ENCODE results near the gene RSU1. TPM values are rescaled to one million over a fixed set of nuclear protein-coding genes. Genes with fewer than 3 reads are reported as not detected.

The RSU1 gene
- total RNA-seq, 2 experiments from 2014 or later = 42.4 to 47.5 TPM

DNA sequence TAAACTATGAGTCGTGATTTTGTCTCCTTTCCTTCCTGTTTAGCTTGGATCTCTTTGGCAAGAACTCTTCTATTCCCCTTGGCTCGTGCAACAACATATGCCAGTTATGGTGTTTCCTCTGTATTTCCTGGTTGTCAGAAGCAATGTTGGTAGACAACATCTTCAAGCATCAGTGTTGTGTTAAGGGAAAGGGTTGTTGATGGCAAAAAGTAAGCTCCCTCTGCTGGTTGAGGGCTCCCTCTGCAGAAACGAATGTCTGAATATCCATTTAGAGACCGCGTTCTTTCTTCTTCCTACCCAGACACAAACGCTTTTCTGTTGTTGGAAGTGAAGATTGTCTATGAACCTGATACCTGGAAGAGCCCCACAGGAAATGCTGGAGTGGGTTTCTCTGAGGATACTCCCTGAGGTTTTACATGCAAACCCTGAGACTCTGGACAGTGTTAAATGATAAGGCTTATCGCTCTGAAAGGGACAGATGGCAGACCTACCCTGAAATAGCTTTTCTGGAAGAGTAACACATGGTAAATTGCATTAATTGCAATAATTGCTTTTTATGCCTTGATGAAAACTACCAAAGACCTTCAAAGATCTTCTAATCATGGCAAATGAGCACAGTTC lies 272.0 kb downstream of the RSU1 start:
- H3K27me3 Mint-ChIP-seq = peaks cover 14% of the 10 kb centered on the region
- DNase-seq (peak; percentile 21), ATAC-seq (no peak)
- H3K4me3 Mint-ChIP-seq = no peak overlapping the region
- ChIA-PET POLR2A (no interaction called here), CTCF (interaction anchor here (0.6 to 1.9 kb wide), 10 partner anchors 9 to 643 kb away, joined by 3 to 10 read pairs (median 4); no protein-coding TSS in a partner anchor)
- H3K9me3 Mint-ChIP-seq = no peaks in the 10 kb centered on the region
- H3K36me3 Mint-ChIP-seq (ENCODE audit: low read depth) = no peaks in the 10 kb centered on the region
- H3K4me1 Mint-ChIP-seq (ENCODE audit: low read depth) = no peaks in the 10 kb centered on the region
- no peak overlapping the region for H3K27ac Mint-ChIP-seq
- peak; percentile 54 for TF ChIP-seq CTCF (IDR thresholded peaks at IDR 0.05)
- intact Hi-C loops (cut with micrococcal nuclease) = loop anchor here (5.0 kb wide), 1 partner anchor 643 kb away; no protein-coding TSS in a partner anchor

GRCh38 chr10:16544591-16544990 lies 272.6 kb downstream of the RSU1 start:
- intact Hi-C loops (cut with micrococcal nuclease) = no loop called here
- no peak overlapping the region for H3K4me3 Mint-ChIP-seq
- DNase-seq (no peak), ATAC-seq (no peak)
- peaks cover 19% of the 10 kb centered on the region for H3K27me3 Mint-ChIP-seq
- POLR2A ChIA-PET = no interaction called here
- CTCF ChIA-PET = interaction anchor here (0.6 to 1.9 kb wide), 10 partner anchors 8 to 642 kb away, joined by 3 to 10 read pairs (median 4); no protein-coding TSS in a partner anchor
- H3K9me3 Mint-ChIP-seq = no peaks in the 10 kb centered on the region
- no peak overlapping the region for H3K27ac Mint-ChIP-seq
- no peaks in the 10 kb centered on the region for H3K4me1 Mint-ChIP-seq (ENCODE audit: low read depth)
- no peaks in the 10 kb centered on the region for H3K36me3 Mint-ChIP-seq (ENCODE audit: low read depth)
- TF ChIP-seq CTCF (IDR thresholded peaks at IDR 0.05) = no peak

DNA sequence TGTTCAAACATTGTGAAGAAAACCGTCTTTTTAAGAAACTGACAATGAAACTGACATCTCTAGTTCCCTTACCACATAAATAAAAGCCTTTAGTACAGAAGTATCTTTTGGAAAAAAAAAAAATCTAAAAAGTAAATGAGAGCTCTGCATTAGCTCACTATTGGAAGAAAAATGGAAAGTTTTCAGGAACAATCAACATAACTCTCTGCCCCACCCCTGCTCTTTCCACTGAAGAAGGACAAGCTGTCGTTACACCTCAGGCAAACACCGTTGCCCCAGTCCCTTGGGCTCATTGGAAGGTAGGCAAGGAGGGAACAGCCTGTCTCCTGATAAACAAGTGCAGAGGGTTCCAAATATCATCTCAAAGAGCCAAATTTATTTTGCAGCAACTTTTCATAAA lies 273.1 kb downstream of the RSU1 start:
- no peaks in the 10 kb centered on the region for H3K36me3 Mint-ChIP-seq (ENCODE audit: low read depth)
- no peak overlapping the region for H3K4me3 Mint-ChIP-seq

More for the DNA sequence above, 273.1 kb downstream of the RSU1 start:
- Mint-ChIP-seq H3K9me3 (no peaks in the 10 kb centered on the region), H3K4me1 (ENCODE audit: low read depth) (no peaks in the 10 kb centered on the region), H3K27me3 (peaks cover 21% of the 10 kb centered on the region), H3K27ac (no peak overlapping the region)
- DNase-seq = no peak
- TF ChIP-seq CTCF (IDR thresholded peaks at IDR 0.05) = no peak
- CTCF ChIA-PET = interaction anchor here (1.1 kb wide), 1 partner anchor 269 kb away, joined by 4 read pairs; no protein-coding TSS in a partner anchor
- no peak for ATAC-seq
- intact Hi-C loops (cut with micrococcal nuclease) = no loop called here
- POLR2A ChIA-PET = no interaction called here
